GM12891 (cell line): Measurements from ENCODE around the gene SLC5A12.

Source experiments
- POLR2A ChIP-seq: IDR thresholded peaks from 2 replicates; pipeline ENCODE4 v1.6.1; 2011; ENCODE audit warnings: low read depth, low read length, control low read depth
- POLR2AphosphoS5 ChIP-seq: IDR thresholded peaks from 2 replicates; pipeline ENCODE4 v1.6.1; 2011; ENCODE audit warnings: low read depth, low read length, control low read depth
- SPI1 ChIP-seq: IDR thresholded peaks from 2 replicates; pipeline ENCODE4 v1.6.1; 2011; ENCODE audit warnings: low read depth, low read length, control low read depth
- TAF1 ChIP-seq: IDR thresholded peaks from 2 replicates; pipeline ENCODE4 v1.6.1; 2011; ENCODE audit warnings: low read depth, low read length, control low read depth

DNA sequence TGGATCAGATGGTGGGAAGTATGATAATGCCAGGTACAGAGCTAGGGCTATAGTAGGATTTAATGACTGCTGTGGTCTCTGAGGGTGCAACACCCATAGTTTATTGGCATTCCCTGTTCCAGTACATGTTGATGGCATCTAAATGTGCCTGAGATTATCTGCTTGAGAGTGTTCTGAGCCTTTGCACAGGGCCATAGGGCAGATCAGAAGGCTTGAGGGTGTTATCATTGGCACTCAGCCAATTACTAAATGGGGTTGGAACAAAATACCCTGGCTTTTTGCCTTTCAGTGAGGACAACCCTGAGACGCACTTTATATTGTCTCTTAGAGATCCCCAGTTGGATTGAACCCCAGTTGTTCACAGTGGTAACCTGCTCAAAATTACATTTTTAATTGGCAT lies 6.7 kb downstream of the SLC5A12 start:
- no peak for TF ChIP-seq POLR2A
- no peak for TF ChIP-seq POLR2AphosphoS5
- TF ChIP-seq TAF1 = no peak
- no peak for TF ChIP-seq SPI1
